ENCODE results near the gene IREB2.

IREB2 gene

DNA sequence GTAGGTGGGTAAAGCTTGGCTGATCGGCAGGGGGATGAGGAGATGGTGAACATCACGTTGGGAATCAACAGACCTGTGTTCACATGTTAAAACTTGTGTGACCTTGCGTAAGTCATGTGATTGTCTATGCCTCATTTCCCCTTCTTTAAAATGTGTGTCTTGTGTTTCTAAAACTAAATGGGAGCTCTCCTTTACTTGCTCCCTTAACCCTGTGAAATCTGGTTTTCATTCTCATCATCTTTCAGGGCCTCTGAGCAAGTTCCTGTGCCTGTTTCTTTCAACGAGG is 29.7 kb upstream of the IREB2 start:
- no peaks in the 10 kb centered on the region for H3K9me3 ChIP-seq (ENCODE audit: control insufficient read depth, insufficient read depth, low read length)
- no peak overlapping the region for H3K4me3 ChIP-seq (ENCODE audit: low read depth, low read length)
- peaks cover 2% of the 10 kb centered on the region for H3K4me1 ChIP-seq (ENCODE audit: control insufficient read depth, insufficient read depth, low read length)
- H3K9ac ChIP-seq (ENCODE audit: low read depth, low read length) = no peak overlapping the region
- H3K27me3 ChIP-seq (ENCODE audit: control insufficient read depth, insufficient read depth, low read length) = peaks cover 8% of the 10 kb centered on the region
- H3K36me3 ChIP-seq (ENCODE audit: control insufficient read depth, insufficient read depth, low read length) = no peaks in the 10 kb centered on the region

DNA sequence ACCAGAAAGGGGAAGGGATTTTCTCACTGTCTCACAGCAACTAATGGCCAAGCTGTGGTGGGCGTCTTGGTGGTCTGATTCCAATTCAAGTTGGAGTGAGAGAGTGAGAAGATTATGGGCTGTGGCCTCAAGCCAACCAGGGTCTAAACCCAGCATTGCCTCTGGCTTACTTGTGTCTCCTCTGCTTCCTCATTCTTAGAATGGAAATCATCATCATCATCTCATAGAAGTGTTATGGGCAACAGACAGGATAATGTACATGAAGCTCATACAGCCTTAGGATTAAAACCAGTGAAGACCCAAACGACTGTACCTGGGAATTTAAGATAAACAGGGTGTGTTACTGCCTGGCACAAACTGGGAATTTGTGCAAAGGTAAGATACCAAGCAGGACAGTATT is 29.1 kb upstream of the IREB2 start:
- Histone ChIP-seq H3K36me3 (ENCODE audit: control insufficient read depth, insufficient read depth, low read length) (no peaks in the 10 kb centered on the region), H3K27me3 (ENCODE audit: control insufficient read depth, insufficient read depth, low read length) (peaks cover 8% of the 10 kb centered on the region), H3K4me1 (ENCODE audit: control insufficient read depth, insufficient read depth, low read length) (peaks cover 2% of the 10 kb centered on the region), H3K9me3 (ENCODE audit: control insufficient read depth, insufficient read depth, low read length) (no peaks in the 10 kb centered on the region), H3K9ac (ENCODE audit: low read depth, low read length) (no peak overlapping the region), H3K4me3 (ENCODE audit: low read depth, low read length) (no peak overlapping the region)

DNA sequence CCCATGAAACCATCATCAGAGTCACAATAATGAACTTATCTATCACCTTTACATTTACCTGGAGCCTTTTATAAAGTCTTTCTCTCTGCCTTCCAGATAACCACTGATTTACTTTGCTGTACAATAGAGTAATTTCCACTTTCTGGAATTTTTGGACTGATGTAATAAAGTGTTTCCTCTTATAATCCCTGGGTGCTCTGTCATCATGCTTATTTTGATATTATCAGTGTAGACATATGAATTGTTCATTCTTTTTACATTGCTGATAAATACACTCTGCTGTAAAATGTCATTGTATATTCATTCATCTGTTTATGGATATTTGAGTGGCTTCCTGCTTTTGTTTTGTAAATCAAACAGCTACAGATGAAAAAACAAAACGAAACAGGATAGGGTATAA is 27.0 kb upstream of the IREB2 start:
- no peaks in the 10 kb centered on the region for H3K36me3 ChIP-seq (ENCODE audit: control insufficient read depth, insufficient read depth, low read length)
- no peaks in the 10 kb centered on the region for H3K4me1 ChIP-seq (ENCODE audit: control insufficient read depth, insufficient read depth, low read length)
- H3K9ac ChIP-seq (ENCODE audit: low read depth, low read length) = no peak overlapping the region
- peaks cover 8% of the 10 kb centered on the region for H3K27me3 ChIP-seq (ENCODE audit: control insufficient read depth, insufficient read depth, low read length)
- H3K9me3 ChIP-seq (ENCODE audit: control insufficient read depth, insufficient read depth, low read length) = no peaks in the 10 kb centered on the region
- no peak overlapping the region for H3K4me3 ChIP-seq (ENCODE audit: low read depth, low read length)

DNA sequence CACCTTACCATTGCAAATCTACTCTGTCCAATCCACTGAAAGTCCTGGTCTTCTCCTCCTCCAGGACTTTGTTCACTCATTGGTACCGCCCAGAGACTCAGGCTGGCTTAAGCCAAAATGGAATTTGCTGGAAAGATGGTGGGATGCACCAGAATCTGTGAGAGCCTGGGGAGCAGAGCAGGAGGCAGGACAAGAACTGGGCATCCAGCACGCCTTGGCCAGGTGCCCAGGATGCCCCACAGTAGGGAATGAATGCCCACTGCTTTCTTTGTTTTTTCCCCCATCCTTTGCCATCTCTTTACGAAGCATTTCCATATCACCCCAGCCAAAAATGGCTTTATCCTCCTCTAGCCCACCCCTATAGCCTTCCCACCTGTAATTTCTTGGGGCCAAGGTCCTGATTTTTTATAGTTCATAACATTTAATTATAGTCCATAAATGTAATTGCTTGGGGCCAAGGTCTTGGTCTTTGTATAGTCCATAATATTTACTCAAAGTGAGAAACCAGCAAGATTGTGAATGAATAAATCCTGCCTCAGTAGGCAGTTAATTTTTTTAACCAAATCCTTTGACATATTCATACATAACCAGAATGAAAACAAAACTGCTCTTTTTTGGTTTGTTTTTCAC is 23.3 kb upstream of the IREB2 start:
- Histone ChIP-seq H3K9ac (ENCODE audit: low read depth, low read length) (no peak overlapping the region), H3K9me3 (ENCODE audit: control insufficient read depth, insufficient read depth, low read length) (no peaks in the 10 kb centered on the region), H3K27me3 (ENCODE audit: control insufficient read depth, insufficient read depth, low read length) (no peaks in the 10 kb centered on the region), H3K36me3 (ENCODE audit: control insufficient read depth, insufficient read depth, low read length) (no peaks in the 10 kb centered on the region), H3K4me1 (ENCODE audit: control insufficient read depth, insufficient read depth, low read length) (no peaks in the 10 kb centered on the region), H3K4me3 (ENCODE audit: low read depth, low read length) (no peak overlapping the region)

DNA sequence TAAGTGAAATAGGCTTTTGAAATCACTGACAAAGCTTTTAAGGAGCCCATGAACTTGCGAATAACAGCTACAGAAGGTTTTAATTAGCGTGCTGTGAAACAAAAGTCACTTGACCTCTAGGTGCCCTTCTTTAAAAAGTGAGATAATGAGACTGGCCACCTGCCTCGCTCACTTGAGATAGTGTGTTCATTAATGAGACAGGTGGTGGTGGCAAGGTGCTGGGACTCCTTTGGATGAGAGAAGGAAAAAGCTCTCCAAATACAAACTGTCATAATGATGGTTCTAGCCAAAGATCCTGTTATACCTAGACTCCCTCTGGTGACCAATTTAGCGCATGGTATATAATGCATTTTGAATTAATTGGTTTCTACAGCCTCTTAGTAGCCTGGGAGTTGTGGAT is 22.7 kb upstream of the IREB2 start:
- Histone ChIP-seq H3K36me3 (ENCODE audit: control insufficient read depth, insufficient read depth, low read length) (no peaks in the 10 kb centered on the region), H3K4me1 (ENCODE audit: control insufficient read depth, insufficient read depth, low read length) (no peaks in the 10 kb centered on the region), H3K9ac (ENCODE audit: low read depth, low read length) (no peak overlapping the region)

DNA sequence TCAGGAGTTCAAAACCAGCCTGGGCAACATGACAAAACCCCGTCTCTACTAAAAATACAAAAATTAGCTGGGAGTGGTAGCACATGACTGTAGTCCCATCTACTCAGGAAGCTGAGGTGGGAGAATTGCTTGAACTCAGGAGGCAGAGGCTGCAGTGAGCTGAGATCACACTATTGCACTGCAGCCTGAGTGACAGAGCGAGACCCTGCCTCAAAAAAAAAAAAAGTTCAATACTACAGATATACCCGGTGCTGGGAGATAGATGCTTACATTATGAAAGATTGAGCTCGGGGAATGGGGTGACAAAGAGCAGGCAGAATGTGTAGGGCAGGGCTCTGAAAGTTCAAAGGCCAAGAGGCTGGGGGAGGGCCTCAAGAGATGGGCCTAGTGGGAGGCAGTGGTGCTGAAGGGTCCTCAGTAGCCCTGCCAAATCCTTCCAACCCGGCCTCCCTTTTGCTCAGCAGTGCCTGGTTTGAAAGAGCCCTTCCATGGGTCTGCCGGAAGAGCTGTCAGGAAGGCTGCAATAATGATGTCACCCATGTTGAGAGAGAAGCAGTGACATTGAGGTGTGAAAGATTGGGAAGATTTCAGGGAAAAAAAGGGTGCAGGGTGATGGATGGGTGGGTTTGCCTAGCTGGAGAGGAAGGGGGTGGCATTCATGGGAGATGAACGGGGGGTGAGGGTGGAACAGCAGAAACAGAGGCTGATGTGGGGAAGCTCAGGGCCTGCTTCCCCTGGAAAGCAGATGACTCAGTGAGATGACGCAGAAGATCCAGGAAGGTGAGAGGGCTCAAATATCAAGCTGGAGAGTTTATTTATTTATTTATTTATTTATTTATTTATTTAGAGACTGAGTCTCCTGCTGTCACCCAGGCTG is 20.0 kb upstream of the IREB2 start:
- no peaks in the 10 kb centered on the region for H3K27me3 ChIP-seq (ENCODE audit: control insufficient read depth, insufficient read depth, low read length)
- no peaks in the 10 kb centered on the region for H3K9me3 ChIP-seq (ENCODE audit: control insufficient read depth, insufficient read depth, low read length)
- no peak overlapping the region for H3K9ac ChIP-seq (ENCODE audit: low read depth, low read length)
- H3K36me3 ChIP-seq (ENCODE audit: control insufficient read depth, insufficient read depth, low read length) = no peaks in the 10 kb centered on the region
- H3K4me3 ChIP-seq (ENCODE audit: low read depth, low read length) = no peak overlapping the region
- no peaks in the 10 kb centered on the region for H3K4me1 ChIP-seq (ENCODE audit: control insufficient read depth, insufficient read depth, low read length)

More for the DNA sequence above, 22.7 kb upstream of the IREB2 start:
- Histone ChIP-seq H3K9me3 (ENCODE audit: control insufficient read depth, insufficient read depth, low read length) (no peaks in the 10 kb centered on the region), H3K4me3 (ENCODE audit: low read depth, low read length) (no peak overlapping the region), H3K27me3 (ENCODE audit: control insufficient read depth, insufficient read depth, low read length) (no peaks in the 10 kb centered on the region)

DNA sequence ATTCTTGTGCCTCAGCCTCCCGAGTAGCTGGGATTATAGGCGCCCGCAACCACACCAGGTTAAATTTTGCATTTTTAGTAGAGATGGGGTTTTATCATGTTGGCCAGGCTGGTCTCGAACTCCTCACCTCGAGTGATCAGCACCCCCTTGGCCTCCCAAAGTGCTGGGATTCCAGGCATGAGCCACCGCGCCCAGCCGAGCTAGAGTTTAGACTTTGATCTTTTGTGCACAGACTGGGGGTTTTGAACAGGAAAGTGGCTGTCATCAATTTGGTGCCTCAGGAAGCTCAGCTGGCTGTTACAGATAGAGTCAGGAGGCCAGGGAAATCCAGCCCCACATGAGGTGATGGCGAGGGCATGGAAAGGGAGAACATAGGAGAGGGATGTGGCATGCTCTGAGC is 19.3 kb upstream of the IREB2 start:
- Histone ChIP-seq H3K9ac (ENCODE audit: low read depth, low read length) (no peak overlapping the region), H3K36me3 (ENCODE audit: control insufficient read depth, insufficient read depth, low read length) (no peaks in the 10 kb centered on the region), H3K4me1 (ENCODE audit: control insufficient read depth, insufficient read depth, low read length) (no peaks in the 10 kb centered on the region), H3K27me3 (ENCODE audit: control insufficient read depth, insufficient read depth, low read length) (no peaks in the 10 kb centered on the region), H3K4me3 (ENCODE audit: low read depth, low read length) (no peak overlapping the region), H3K9me3 (ENCODE audit: control insufficient read depth, insufficient read depth, low read length) (no peaks in the 10 kb centered on the region)

DNA sequence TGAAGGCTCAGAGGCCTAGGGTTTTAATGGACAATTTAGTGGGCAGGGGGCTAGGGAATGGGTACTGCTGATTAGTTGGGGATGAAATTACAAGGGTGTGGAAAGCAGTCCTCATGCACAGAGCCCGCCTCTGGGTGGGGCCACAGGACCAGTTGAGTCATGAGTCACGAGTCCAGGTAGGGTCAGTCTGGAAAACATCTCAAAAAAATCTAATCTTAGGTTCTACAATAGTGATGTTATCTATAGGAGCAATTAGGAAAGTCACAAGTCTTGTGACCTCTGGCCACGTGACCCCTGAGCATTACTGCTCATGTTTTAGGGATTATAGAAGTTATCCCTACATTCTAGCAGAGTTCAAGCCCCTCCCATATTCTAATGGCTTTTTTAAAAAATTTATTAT is 18.6 kb upstream of the IREB2 start:
- Histone ChIP-seq H3K4me3 (ENCODE audit: low read depth, low read length) (no peak overlapping the region), H3K36me3 (ENCODE audit: control insufficient read depth, insufficient read depth, low read length) (no peaks in the 10 kb centered on the region), H3K9ac (ENCODE audit: low read depth, low read length) (no peak overlapping the region), H3K27me3 (ENCODE audit: control insufficient read depth, insufficient read depth, low read length) (no peaks in the 10 kb centered on the region), H3K9me3 (ENCODE audit: control insufficient read depth, insufficient read depth, low read length) (no peaks in the 10 kb centered on the region), H3K4me1 (ENCODE audit: control insufficient read depth, insufficient read depth, low read length) (no peaks in the 10 kb centered on the region)

DNA sequence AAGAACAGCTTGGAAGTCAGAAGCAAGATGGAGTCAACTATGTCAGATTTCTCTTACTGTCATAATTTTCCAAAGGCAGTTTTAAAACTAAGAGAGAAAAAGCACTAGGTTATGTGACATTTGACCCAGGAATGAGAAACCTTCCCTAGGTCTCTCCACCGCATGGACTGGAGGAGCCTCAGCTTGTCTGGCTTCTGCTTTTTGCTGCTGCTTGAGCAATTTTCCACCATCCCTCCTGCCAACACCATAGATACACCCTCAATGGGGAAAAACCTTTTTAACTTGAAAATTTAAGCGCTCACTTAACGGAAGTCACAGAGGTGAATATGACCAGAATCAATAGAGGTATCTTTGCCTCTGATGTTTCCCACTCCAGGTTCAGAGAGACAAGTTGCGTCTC is 17.8 kb upstream of the IREB2 start:
- Histone ChIP-seq H3K9me3 (ENCODE audit: control insufficient read depth, insufficient read depth, low read length) (no peaks in the 10 kb centered on the region), H3K9ac (ENCODE audit: low read depth, low read length) (no peak overlapping the region), H3K4me1 (ENCODE audit: control insufficient read depth, insufficient read depth, low read length) (no peaks in the 10 kb centered on the region), H3K36me3 (ENCODE audit: control insufficient read depth, insufficient read depth, low read length) (no peaks in the 10 kb centered on the region), H3K27me3 (ENCODE audit: control insufficient read depth, insufficient read depth, low read length) (no peaks in the 10 kb centered on the region), H3K4me3 (ENCODE audit: low read depth, low read length) (no peak overlapping the region)

DNA sequence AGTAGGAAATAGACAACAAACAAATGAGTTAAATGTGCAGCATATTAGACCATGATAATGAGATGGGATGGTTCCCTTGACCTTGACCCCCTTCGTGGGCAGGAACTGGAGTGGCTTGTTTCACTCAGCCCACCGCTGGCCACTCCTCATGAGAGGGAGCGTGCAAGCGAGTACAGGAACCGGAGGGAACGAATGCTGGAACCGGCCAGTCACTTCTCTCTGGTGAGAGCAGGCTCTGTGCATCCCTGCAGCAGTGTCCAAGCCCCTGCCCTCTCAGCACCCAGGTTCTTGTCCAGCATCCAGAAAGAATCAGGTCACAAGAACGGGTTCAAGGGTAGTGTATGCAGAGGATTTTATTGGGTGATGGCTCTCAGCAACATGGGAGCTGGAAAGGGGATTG is 17.2 kb upstream of the IREB2 start:
- Histone ChIP-seq H3K9me3 (ENCODE audit: control insufficient read depth, insufficient read depth, low read length) (no peaks in the 10 kb centered on the region), H3K4me1 (ENCODE audit: control insufficient read depth, insufficient read depth, low read length) (no peaks in the 10 kb centered on the region), H3K27me3 (ENCODE audit: control insufficient read depth, insufficient read depth, low read length) (no peaks in the 10 kb centered on the region), H3K4me3 (ENCODE audit: low read depth, low read length) (no peak overlapping the region), H3K9ac (ENCODE audit: low read depth, low read length) (no peak overlapping the region), H3K36me3 (ENCODE audit: control insufficient read depth, insufficient read depth, low read length) (no peaks in the 10 kb centered on the region)

DNA sequence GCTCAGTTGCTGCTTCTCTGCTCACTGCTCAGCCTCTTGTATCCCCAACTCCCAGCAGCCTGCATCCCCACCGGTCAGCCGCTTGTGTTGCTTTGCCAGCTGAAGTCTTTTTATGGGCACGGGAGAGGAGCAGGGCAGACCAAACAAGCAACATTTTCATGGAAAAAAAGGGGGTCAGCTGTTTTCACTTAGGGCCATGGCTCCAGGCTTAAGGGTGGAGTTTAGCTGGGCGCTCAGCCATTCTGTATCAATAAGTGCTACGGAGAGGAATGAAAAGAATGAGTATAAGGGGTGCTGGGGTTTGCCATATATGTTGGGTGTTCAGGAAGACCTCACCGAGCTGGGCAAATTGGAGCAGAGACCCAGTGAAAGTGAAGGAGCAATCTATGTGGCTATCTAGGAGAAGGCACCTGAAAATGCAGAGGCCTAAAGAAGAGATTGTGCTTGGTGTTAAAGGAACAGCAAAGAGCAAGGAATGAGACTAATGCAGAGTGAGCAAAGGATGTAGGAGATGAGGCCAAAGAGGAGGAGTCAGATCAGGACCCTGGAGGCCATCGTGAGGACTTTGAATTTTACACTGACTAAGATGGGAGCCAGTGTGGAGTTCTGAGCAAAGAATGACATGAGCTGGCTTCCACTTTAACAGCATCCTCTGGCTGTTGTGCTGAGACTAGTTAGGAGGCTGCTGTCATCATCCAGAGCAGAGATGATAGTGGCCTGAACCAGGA is 16.6 kb upstream of the IREB2 start:
- no peaks in the 10 kb centered on the region for H3K9me3 ChIP-seq (ENCODE audit: control insufficient read depth, insufficient read depth, low read length)

More for the DNA sequence above, 16.6 kb upstream of the IREB2 start:
- Histone ChIP-seq H3K4me3 (ENCODE audit: low read depth, low read length) (no peak overlapping the region), H3K36me3 (ENCODE audit: control insufficient read depth, insufficient read depth, low read length) (no peaks in the 10 kb centered on the region), H3K9ac (ENCODE audit: low read depth, low read length) (no peak overlapping the region), H3K27me3 (ENCODE audit: control insufficient read depth, insufficient read depth, low read length) (no peaks in the 10 kb centered on the region), H3K4me1 (ENCODE audit: control insufficient read depth, insufficient read depth, low read length) (no peaks in the 10 kb centered on the region)
